Activated T-cell treated with anti-CD3 and anti-CD28 coated beads for 1 hour (primary cell): Measurements from ENCODE around the gene PSMA7.

Source experiments
- DNase-seq: peaks from one replicate; pipeline ENCODE4 v3.0.0-alpha.2; 2020; ENCODE audit warnings: low read depth

Gene PSMA7

GRCh38 chr20:62143081-62143956 lies at the start of gene PSMA7, which contains the start of gene SS18L1:
Gene PSMA7, minus strand, starts transcription at chr20:62143394. Its CDS starts 91 bp downstream, at chr20:62143303.
Gene SS18L1, plus strand, starts transcription at chr20:62143769. Its CDS starts 52 bp downstream, at chr20:62143821.
- peak; percentile 79 for DNase-seq

- no peak for DNase-seq
Observed at GRCh38 chr20:62192635-62193034, 49.4 kb upstream of the PSMA7 start.

DNA sequence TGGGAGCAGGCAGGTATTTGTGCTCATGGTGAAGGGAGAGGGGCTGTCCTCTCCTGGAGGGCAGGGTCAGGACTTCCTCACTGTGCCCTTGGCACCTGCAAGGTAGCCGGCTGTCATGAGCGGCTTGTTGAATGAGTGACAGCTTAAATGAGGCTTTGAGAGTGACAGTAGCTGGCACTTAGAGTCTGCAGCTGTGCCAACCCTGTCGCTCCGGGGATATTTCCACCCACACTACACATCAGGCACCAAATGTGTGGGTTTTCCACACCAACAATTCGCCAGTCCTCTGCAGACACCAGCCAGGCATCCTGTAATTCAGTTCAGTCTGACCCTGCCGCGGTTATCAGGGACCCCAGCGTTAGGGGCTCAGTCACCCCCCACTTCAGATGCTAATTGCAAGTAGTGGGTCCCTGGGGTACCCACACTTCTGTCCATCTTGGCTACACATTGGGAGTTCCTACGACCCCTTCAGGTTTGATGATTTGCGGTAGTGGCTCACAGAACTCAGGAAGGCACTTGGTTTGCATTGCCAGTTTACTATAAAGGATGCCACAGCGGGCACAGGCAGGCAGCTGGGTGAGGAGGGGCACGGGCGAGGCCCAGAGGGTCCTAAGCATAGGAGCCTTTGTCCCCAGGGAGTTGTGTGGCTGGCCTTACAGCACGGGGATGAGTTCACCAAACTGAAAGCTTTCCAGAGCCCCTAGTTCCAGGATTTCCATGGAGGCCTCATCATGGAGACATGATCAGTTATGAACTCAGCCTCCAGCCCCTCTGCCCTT lies 48.8 kb upstream of the PSMA7 start:
- no peak for DNase-seq

GRCh38 chr20:62190639-62191411 lies 47.6 kb upstream of the PSMA7 start:
- DNase-seq = no peak

DNA sequence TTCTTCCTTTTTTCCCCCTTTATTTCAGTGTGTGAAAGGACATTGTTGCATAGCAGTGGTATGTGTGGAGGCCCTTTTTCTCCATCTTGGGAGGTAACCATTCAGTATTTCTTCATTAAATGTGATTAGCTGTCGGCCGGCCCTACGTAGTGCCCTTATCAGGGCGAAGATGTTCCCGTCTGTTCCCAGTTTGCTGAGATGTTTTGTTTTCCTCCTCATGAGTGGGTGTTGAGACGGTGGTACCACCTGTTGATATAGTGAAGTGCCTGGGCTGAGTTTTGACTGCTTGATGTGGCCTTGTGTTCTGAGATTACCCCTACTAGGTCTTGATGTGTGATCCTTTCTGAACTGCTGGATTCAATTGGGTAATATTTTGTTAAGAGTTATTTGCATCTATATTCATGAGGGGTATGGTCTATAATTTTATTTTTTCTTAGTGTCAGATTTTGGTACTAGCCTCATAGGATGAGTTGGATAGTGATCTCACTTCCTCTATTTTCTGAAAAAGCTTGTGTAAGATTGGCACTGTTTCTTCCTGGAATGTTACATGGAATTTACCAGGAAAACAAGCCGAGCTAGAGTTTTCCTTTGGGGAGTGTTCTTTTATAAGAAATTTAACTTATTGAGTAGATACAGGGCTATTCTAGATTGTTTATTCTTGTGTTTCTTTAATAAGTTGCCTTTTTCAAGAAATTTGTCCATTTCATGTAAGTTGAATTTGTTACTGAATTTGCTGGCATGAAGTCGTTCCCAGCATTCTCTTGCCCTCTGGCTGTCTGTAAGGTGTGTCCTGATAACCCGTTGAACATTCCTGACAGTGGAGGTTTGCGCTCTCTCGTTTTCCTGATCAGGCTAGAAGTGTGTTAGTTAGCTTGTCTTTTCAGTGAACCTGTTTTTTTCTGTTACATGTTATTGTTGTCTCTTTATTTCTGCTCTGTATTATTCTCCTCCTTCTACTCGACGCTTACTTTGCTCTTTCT lies 44.0 kb upstream of the PSMA7 start:
- no peak for DNase-seq

- no peak for DNase-seq
Observed at GRCh38 chr20:62186096-62186426, 42.9 kb upstream of the PSMA7 start.

GRCh38 chr20:62183426-62184142 lies 40.4 kb upstream of the PSMA7 start:
- DNase-seq = no peak

- peak; percentile 91 for DNase-seq
Observed at GRCh38 chr20:62182469-62183425, 39.6 kb upstream of the PSMA7 start, which contains the start of gene MTG2. Gene MTG2, plus strand, starts transcription at chr20:62183028. Its CDS starts 10,393 bp downstream, at chr20:62193421.

DNA sequence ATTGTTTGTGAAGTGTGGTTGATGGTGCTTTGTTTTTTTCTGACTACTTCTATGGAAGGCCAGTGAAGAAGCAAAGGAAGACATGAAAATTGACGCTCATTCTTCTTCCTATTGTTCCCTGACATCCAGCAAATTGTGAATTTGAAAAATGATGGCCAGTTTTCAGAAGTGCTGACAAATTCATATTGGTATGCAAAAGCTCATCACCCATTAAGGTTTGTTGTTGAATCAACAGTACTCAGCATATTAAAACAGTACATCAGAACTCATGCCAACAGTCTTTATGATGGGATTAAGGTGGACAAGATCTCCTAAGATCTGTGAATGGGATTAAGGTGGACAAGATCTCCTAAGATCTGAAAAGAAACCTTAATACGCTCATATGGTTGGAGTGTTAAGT lies 38.6 kb upstream of the PSMA7 start:
- no peak for DNase-seq

DNA sequence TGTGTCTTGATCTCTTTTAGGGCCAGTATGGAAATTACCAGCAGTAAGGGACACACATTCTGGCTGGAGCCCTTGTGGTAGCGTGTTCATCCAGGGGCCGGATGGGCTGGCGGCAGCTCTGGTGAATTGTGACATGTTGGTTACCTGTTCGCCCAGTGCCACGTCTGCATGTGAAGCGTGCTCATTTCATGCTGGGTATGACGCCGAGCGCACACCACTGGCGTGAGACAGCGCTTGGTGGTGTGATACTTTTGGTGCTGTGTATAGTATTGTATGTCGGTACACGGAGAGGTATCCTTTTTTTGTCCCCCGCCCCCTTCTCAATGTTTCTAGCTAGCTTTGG lies 35.9 kb upstream of the PSMA7 start:
- DNase-seq = no peak

DNA sequence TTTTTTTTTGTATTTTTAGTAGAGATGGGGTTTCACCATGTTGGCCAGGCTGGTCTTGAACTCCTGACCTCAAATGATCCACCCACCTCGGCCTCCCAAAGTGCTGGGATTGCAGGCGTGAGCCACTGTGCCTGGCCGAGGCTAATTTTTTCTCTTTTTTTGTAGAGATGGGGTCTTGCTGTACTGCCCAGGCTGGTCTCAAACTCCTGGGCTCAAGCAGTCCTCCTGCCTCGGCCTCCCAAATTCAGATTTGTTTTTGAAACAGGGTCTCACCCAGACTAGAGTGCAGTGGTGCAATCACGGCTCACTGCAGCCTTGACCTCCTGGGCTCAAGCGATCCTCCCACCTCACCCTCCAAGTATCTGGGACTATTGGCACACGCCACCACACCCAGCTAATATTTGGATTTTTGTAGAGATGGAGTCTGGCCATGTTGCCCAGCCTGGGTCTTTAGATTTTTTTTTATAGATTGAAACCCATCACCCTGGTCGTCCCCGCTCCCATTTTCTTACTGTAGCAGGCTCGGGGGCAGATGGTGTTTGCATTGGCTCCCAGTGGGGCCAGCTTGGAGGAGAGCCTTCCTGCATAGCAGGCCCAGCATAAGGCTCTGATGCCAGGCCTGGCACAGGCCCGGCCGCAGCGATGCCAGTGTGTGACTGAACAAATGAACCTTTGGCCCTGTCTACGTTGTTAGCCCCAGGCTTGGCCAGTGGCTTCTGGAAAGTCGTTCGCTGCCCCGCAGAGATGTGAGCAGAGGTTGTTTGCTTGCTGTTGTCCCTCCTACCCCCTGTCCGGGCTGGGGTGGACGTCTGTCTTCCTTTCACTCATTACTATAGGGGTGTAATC lies 35.3 kb upstream of the PSMA7 start:
- no peak for DNase-seq

GRCh38 chr20:62177307-62177706 lies 34.1 kb upstream of the PSMA7 start:
- DNase-seq = no peak

GRCh38 chr20:62176866-62177265 lies 33.7 kb upstream of the PSMA7 start:
- DNase-seq = no peak

DNA sequence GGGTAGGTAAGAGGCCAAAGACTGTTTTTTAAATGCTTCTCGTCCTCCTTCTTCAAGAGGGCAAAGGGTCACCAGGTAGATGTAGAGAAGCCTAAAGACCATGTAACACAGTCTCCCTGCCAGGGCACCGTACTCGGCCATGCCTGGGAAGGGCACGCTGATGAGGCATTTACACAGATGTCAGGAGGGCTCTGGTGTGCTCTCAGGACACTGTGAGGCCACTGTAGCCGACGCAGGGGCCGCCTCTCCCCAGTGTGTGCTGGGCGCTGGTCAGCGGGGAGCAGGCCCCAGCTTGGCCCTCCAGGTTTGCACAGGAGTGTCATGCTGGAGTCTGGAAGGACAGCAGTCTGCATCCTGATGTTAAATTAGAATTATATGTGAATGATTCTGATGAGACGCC lies 32.5 kb upstream of the PSMA7 start:
- DNase-seq = no peak

DNA sequence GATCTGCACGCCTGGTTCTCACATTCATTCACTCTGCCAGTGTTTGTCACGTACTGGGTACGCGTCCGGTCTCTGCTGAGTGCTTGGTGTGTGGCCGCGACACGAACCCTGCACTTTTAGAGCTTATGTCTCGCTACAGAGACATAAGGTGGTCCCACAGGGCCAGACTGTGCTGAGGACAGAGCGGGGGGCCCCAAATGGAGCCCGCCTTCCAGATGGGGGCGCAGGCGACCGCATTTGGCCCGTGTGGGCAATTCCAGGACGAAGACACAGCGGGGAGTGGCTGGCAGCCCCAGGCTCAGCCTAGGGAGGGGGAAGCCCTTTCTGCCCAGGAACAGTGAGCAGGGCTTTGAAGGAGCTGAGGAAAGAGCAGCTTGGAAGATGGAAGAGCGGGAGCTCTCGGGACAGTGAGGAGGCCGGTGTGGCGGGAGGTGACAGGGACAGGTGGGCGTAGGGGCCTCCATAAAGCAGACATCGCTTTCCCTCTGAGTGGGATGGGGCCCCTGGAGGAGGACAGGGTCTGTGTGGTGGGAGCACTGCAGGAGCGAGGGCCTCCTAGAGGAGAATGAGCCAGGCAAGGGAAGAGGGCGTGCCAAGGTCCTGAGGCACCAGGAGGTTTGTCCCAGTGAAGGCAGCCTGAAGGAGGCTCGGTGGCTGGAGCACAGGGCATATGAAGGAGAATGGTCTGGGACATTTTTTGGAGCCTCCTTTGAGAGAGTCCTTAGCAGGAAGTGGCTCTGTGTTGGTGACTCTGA lies 31.9 kb upstream of the PSMA7 start:
- no peak for DNase-seq

DNA sequence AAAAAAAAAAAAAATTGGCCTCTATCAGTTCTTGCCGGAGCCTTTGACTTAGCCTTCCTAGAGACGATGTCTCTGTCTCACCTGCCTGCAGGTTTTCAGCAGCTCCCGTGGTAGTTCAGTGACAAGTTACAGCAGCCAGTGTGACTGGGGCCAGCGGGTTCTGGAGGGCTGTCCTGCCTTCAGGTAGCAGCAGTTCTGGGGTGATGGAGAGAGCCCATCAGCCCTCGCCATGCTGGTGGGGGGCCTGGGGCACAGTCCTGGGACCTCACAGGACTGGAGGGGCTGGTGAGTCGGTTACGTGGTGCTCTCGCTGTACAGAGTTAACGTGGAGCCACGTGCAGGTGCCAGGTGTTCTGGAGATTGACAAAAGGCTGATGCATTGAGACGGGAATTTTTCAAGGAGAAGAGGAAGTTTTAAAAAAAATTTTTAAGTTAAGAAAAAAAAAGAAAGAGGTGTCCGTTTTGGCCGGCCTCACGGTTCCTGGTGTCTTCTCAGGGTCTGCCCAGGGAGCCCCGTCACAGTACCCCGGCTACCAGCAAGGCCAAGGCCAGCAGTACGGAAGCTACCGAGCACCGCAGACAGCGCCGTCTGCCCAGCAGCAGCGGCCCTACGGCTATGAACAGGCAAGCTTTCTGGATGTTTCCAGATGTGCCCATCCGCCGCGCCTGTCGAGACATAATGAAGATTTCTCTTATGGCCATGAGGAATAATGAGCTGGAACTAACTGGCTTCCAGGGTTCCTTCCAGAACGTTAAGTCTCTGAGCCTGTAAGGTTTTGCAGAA lies 31.0 kb upstream of the PSMA7 start:
- no peak for DNase-seq

DNA sequence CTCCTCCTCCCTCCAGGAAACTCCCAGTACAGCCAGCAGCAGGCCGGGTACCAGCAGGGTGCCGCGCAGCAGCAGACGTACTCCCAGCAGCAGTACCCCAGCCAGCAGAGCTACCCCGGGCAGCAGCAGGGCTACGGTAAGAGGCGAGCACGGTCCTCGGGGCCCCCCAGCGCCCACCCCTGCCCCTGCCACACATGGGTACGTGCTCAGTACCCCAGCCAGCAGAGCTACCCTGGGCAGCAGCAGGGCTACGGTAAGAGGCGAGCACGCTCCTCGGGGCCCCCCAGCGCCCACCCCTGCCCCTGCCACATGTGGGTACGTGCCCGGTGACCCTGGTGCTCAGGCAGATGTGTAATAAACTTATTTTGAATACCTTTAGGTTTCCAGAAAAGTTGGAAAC lies 29.5 kb upstream of the PSMA7 start:
- DNase-seq = no peak
